Hepatocyte (in vitro differentiated cells): ENCODE measurements around the gene UHRF1. TPM values are rescaled to one million over a fixed set of nuclear protein-coding genes. Genes with fewer than 3 reads are reported as not detected.
"Not testable (repeated sequence)": the region's sequence is repeated elsewhere in the genome, so short reads cannot be mapped to it uniquely, and the experiment has no call there.

ENCODE experiments used
- DNase-seq: peaks from one replicate; pipeline ENCODE4 v3.0.0-alpha.2; 2016; ENCODE audit warnings: low spot score
- H2AFZ ChIP-seq: fragments of 200-600 bp; sonication (generic); 2 replicates; pipeline ENCODE4 v1.6.0; 2016; ENCODE audit warnings: antibody characterized with exemption, mild to moderate bottlenecking
- H3K27ac ChIP-seq: fragments of 200-600 bp; sonication (generic); 2 replicates; pipeline ENCODE4 v1.5.1; 2016; ENCODE audit warnings: mild to moderate bottlenecking
- H3K27me3 ChIP-seq: fragments of 200-600 bp; sonication (generic); 2 replicates; pipeline ENCODE4 v1.6.1; 2016
- H3K36me3 ChIP-seq: fragments of 200-600 bp; sonication (generic); replicated peaks from 2 replicates; pipeline ENCODE4 v1.5.1; 2016; ENCODE audit warnings: low read depth; ENCODE audit not compliant: insufficient read depth
- H3K4me1 ChIP-seq: fragments of 200-600 bp; sonication (generic); 2 replicates; pipeline ENCODE4 v1.5.1; 2016; ENCODE audit warnings: mild to moderate bottlenecking, moderate library complexity; ENCODE audit not compliant: insufficient read depth
- H3K4me2 ChIP-seq: fragments of 200-600 bp; sonication (generic); 2 replicates; pipeline ENCODE4 v1.6.0; 2016
- H3K4me3 ChIP-seq: fragments of 200-600 bp; sonication (generic); 2 replicates; pipeline ENCODE4 v1.5.1; 2016; ENCODE audit warnings: mild to moderate bottlenecking
- H3K79me2 ChIP-seq: fragments of 200-600 bp; sonication (generic); 2 replicates; pipeline ENCODE4 v1.6.0; 2017; ENCODE audit warnings: mild to moderate bottlenecking
- H3K9me2 ChIP-seq: fragments of 200-600 bp; sonication (generic); replicated peaks from 2 replicates; pipeline ENCODE4 v1.6.0; 2017; ENCODE audit warnings: mild to moderate bottlenecking; ENCODE audit not compliant: insufficient read depth
- H3K9me3 ChIP-seq: fragments of 200-600 bp; sonication (generic); 2 replicates; pipeline ENCODE4 v1.5.1; 2016; ENCODE audit warnings: low read depth, mild to moderate bottlenecking
- H4K20me1 ChIP-seq: fragments of 200-600 bp; sonication (generic); 2 replicates; pipeline ENCODE4 v1.6.0; 2016; ENCODE audit warnings: mild to moderate bottlenecking; ENCODE audit not compliant: insufficient read depth, poor library complexity, severe bottlenecking
- EZH2 ChIP-seq: fragments of 200-600 bp; sonication (generic); IDR thresholded peaks from 2 replicates; pipeline ENCODE4 v1.6.1; 2016; ENCODE audit warnings: antibody characterized with exemption, mild to moderate bottlenecking, borderline replicate concordance
- EZH2phosphoT487 ChIP-seq: fragments of 200-600 bp; sonication (generic); IDR thresholded peaks from one replicate; pipeline ENCODE4 v1.6.1; 2018; ENCODE audit warnings: antibody characterized with exemption, mild to moderate bottlenecking, low read depth, moderate library complexity; ENCODE audit not compliant: unreplicated experiment, severe bottlenecking
- WGBS: methylation state at CpG from one replicate; pipeline ENCODE4 v1.1.6; 2016; ENCODE audit warnings: low lambda C conversion rate; ENCODE audit errors: missing lambda C conversion rate; 5-methylcytosine and 5-hydroxymethylcytosine counted together
- polyA plus RNA-seq: library from polyadenylated mRNA; unstranded; fragments of >200 nt; fragmentation: Nextera tagmentation; extraction: Ambion mirVana; gene quantifications from 2 replicates; pipeline ENCODE4 v1.2.1, GENCODE V29; 2016
- total RNA-seq: library from RNA; depleted of rRNA; stranded (reverse); fragments of >200 nt; gene quantifications from 2 replicates; pipeline ENCODE4 v1.2.3, GENCODE V29; 2014
- TF ChIP-seq, protein P1 (sequence below): fragments of 200-600 bp; sonication (generic); IDR thresholded peaks from 2 replicates; pipeline ENCODE4 v1.5.1; 2016; ENCODE audit warnings: antibody characterized with exemption, mild to moderate bottlenecking; ENCODE audit not compliant: poor library complexity

UHRF1 gene
- total and polyA plus RNA-seq, 2 experiments from 2014 or later, result 9.9 to 11.5 TPM

DNA sequence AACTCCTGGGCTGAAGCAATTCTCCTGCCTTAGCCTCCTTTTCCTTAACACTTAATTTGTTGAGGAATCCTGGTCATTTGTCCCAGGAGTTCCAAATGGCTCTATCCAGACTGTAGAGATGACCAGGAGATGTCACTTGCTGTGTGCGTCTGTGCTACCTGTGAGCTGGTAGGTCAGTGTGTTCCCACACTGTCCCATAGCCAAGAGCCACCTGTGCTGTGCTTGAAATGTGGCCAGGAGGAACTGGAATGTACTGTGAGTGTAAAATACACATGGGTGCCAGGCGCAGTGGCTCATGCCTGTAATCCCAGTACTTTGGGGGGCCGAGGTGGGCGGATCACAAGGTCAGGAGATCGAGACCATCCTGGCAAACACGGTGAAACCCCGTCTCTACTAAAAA, 30.2 kb downstream of the UHRF1 start:
- no peak for TF ChIP-seq EZH2
- TF ChIP-seq, protein P1, sequence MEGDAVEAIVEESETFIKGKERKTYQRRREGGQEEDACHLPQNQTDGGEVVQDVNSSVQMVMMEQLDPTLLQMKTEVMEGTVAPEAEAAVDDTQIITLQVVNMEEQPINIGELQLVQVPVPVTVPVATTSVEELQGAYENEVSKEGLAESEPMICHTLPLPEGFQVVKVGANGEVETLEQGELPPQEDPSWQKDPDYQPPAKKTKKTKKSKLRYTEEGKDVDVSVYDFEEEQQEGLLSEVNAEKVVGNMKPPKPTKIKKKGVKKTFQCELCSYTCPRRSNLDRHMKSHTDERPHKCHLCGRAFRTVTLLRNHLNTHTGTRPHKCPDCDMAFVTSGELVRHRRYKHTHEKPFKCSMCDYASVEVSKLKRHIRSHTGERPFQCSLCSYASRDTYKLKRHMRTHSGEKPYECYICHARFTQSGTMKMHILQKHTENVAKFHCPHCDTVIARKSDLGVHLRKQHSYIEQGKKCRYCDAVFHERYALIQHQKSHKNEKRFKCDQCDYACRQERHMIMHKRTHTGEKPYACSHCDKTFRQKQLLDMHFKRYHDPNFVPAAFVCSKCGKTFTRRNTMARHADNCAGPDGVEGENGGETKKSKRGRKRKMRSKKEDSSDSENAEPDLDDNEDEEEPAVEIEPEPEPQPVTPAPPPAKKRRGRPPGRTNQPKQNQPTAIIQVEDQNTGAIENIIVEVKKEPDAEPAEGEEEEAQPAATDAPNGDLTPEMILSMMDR, result no peak
- no peak for TF ChIP-seq EZH2phosphoT487
- H3K4me3 ChIP-seq, result no peak overlapping the region
- no peaks in the 10 kb centered on the region for H3K36me3 ChIP-seq
- H3K9me2 ChIP-seq, result no peaks in the 10 kb centered on the region
- no peak overlapping the region for H3K27ac ChIP-seq
- DNase-seq, result no peak
- H3K4me1 ChIP-seq, result no peaks in the 10 kb centered on the region
- no peaks in the 10 kb centered on the region for H3K27me3 ChIP-seq
- WGBS, result 95% methylated on average over 7 of the region's 7 CpGs
- H3K9me3 ChIP-seq, result no peaks in the 10 kb centered on the region
- no peak overlapping the region for H3K4me2 ChIP-seq
- no peaks in the 10 kb centered on the region for H3K79me2 ChIP-seq
- H4K20me1 ChIP-seq, result no peaks in the 10 kb centered on the region
- no peak overlapping the region for H2AFZ ChIP-seq

DNA sequence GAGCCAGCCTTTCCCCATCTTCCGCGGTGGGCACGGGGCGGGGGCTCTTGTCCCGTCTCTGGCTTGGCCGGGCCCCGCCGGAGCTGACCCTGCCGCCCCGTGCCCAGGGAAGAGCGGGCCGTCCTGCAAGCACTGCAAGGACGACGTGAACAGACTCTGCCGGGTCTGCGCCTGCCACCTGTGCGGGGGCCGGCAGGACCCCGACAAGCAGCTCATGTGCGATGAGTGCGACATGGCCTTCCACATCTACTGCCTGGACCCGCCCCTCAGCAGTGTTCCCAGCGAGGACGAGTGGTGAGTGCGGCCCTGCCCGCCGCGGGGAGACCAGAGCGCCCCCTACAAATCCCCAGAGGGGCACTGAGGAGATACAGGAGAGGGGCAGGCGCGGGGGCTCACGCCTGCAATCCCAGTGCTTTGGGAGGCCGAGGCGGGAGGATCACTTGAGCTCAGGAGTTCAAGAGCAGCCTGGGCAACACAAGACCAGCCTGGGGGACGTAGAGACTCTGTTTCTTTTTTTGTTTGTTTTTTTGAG, 32.4 kb downstream of the UHRF1 start:
- not testable (repeated sequence) for H2AFZ ChIP-seq, H3K9me3 ChIP-seq, DNase-seq, H3K9me2 ChIP-seq, H3K79me2 ChIP-seq, H3K27ac ChIP-seq, H3K27me3 ChIP-seq, H3K4me3 ChIP-seq, H3K36me3 ChIP-seq, H3K4me2 ChIP-seq, H3K4me1 ChIP-seq, H4K20me1 ChIP-seq
- WGBS, result 98% methylated on average over 33 of the region's 35 CpGs

DNA sequence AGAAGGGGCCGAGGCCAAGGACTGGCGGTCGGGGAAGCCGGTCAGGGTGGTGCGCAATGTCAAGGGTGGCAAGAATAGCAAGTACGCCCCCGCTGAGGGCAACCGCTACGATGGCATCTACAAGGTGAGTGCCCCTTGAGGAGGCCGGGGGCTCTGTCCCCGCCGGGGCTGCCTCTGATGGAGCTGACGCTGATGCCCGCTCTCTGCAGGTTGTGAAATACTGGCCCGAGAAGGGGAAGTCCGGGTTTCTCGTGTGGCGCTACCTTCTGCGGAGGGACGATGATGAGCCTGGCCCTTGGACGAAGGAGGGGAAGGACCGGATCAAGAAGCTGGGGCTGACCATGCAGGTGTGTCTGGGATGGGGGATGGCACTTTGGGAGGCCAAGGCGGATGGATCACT, 41.3 kb downstream of the UHRF1 start:
- not testable (repeated sequence) for H3K9me3 ChIP-seq, H3K4me1 ChIP-seq, H3K4me2 ChIP-seq, DNase-seq, H2AFZ ChIP-seq, H3K4me3 ChIP-seq, H3K36me3 ChIP-seq, H3K27me3 ChIP-seq, H3K9me2 ChIP-seq, H3K79me2 ChIP-seq, H4K20me1 ChIP-seq, H3K27ac ChIP-seq
- WGBS, result 92% methylated on average over 21 of the region's 23 CpGs

DNA sequence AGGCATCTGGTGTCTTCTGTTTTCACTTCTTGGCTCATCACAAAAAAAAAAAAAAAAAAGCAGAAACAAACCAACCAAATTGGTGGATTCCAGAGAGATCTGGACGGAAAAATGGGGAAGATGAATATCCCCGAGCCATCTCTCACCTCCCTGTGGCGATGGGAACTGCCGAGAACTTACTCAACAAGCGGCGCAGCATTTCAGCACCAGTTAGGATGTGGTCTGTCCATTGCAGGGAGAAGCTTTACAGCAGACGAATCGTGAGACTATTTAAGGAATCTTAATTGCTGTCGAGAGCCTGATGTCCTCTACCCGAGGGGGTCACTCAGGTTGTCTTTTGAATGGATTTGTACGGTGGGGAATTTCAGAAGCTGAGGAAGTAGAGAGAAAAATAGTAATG, 42.4 kb downstream of the UHRF1 start:
- Histone ChIP-seq H3K4me2 (no peak overlapping the region), H3K36me3 (no peaks in the 10 kb centered on the region), H4K20me1 (no peaks in the 10 kb centered on the region), H2AFZ (no peak overlapping the region), H3K4me1 (no peaks in the 10 kb centered on the region), H3K27ac (no peak overlapping the region), H3K4me3 (no peak overlapping the region), H3K27me3 (no peaks in the 10 kb centered on the region), H3K79me2 (no peaks in the 10 kb centered on the region), H3K9me3 (no peaks in the 10 kb centered on the region), H3K9me2 (no peaks in the 10 kb centered on the region)
- WGBS, result 77% methylated on average over 11 of the region's 11 CpGs
- DNase-seq, result no peak
- TF ChIP-seq EZH2phosphoT487, result no peak
- TF ChIP-seq EZH2, result no peak
- TF ChIP-seq, protein P1, result no peak

DNA sequence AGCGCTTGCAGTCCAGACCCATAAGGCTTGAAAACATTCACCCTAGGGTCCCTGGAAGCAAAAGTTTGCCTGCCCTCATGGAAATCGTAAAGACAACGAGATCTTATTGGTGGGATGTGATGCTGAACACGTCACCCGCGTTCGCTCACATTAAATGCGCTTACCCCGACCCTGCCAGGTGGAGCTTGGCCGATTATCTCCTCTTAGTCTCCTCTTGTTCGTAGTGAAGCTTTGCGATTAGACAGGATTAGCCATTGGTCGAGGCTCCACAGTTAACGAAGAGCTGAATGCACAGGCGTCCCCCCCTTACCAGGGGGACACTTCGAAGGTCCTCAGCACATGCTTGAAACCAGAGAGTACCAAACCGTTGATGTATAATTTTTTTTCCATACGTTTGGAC, 43.6 kb downstream of the UHRF1 start:
- Histone ChIP-seq H3K9me2 (no peaks in the 10 kb centered on the region), H4K20me1 (no peaks in the 10 kb centered on the region), H3K4me3 (no peak overlapping the region), H3K4me2 (no peak overlapping the region), H3K4me1 (no peaks in the 10 kb centered on the region), H2AFZ (no peak overlapping the region), H3K9me3 (no peaks in the 10 kb centered on the region), H3K79me2 (no peaks in the 10 kb centered on the region), H3K27ac (no peak overlapping the region), H3K27me3 (no peaks in the 10 kb centered on the region), H3K36me3 (no peaks in the 10 kb centered on the region)
- DNase-seq, result no peak
- WGBS, result 94% methylated on average over 18 of the region's 18 CpGs
- no peak for TF ChIP-seq EZH2phosphoT487

DNA sequence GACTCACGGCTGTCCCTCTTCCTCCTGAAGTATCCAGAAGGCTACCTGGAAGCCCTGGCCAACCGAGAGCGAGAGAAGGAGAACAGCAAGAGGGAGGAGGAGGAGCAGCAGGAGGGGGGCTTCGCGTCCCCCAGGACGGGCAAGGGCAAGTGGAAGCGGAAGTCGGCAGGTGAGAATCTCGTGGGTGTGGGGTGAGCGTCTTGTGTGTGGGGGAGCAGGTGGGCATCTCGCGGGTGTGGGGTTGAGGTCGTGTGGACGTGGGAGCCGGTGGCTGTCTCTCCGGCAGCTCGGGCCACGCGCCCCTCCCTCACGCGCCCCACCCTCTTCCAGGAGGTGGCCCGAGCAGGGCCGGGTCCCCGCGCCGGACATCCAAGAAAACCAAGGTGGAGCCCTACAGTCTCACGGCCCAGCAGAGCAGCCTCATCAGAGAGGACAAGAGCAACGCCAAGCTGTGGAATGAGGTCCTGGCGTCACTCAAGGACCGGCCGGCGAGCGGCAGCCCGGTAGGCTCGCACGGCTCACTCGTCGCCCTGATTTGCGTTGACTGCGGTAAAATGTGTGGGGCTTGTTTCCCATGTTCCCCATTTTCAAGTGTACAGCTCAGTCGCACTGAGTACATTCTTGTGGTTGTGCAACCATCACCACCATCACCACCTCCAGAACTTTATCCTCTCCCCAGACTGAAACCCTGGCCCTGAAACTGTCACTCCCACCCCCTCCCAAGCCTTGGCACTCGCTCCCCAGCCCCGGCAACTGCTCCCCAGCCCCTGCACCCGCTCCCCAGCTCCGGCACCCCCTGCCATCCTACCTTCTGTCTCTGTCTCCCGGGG, 45.2 kb downstream of the UHRF1 start:
- H3K4me1 ChIP-seq, H3K27ac ChIP-seq, H3K4me3 ChIP-seq, DNase-seq, H4K20me1 ChIP-seq, H3K79me2 ChIP-seq, H3K4me2 ChIP-seq, H3K9me2 ChIP-seq, H3K27me3 ChIP-seq, H3K36me3 ChIP-seq, H2AFZ ChIP-seq, H3K9me3 ChIP-seq: not testable (repeated sequence)
- 95% methylated on average over 42 of the region's 46 CpGs for WGBS
